T-helper 17 cell (primary cell): ENCODE data around the gene POLRMT. TPM values are rescaled to one million over a fixed set of nuclear protein-coding genes. Genes with fewer than 3 reads are reported as not detected.
A peak's percentile ranks its signal among the peaks of the same experiment; 100 is the strongest.
"Not testable (repeated sequence)": the region's sequence is repeated elsewhere in the genome, so short reads cannot be mapped to it uniquely, and the experiment has no call there.

Source experiments
- ATAC-seq: fragments of 150-1000 bp; cut with Tn5 transposase; 2 replicates; pipeline ENCODE4 v1.10.0; 2021; ENCODE audit warnings: mild to moderate bottlenecking, moderate library complexity
- DNase-seq, 3 donors: peaks; one replicate each; pipeline versions ENCODE4 v3.0.0 to v3.0.0-alpha.2; 2020 to 2021
- H3K9me3 ChIP-seq: one replicate; pipeline ENCODE4 v1.7.0; 2013; ENCODE audit warnings: low read length, mild to moderate bottlenecking; ENCODE audit not compliant: control insufficient read depth, poor library complexity, severe bottlenecking
- H3K27ac Mint-ChIP-seq: one replicate; pipeline ENCODE4 v1.8.0; 2022; ENCODE audit warnings: mild to moderate bottlenecking, moderate library complexity, mixed read lengths
- H3K27me3 Mint-ChIP-seq: one replicate; pipeline ENCODE4 v1.8.0; 2022; ENCODE audit warnings: mixed read lengths
- H3K36me3 Mint-ChIP-seq: one replicate; pipeline ENCODE4 v1.8.0; 2022; ENCODE audit warnings: low read depth, mixed read lengths
- H3K4me1 Mint-ChIP-seq: one replicate; pipeline ENCODE4 v1.8.0; 2022; ENCODE audit warnings: mild to moderate bottlenecking, mixed read lengths
- H3K4me3 Mint-ChIP-seq: one replicate; pipeline ENCODE4 v1.8.0; 2022; ENCODE audit warnings: mild to moderate bottlenecking, moderate library complexity, mixed read lengths
- total RNA-seq, 4 donors: library from RNA in 2 of 4; stranded (reverse) in 2 of 4; gene quantifications; one replicate each; pipeline ENCODE4 v1.2.3 and lab custom pipeline; 2022 to 2026

POLRMT gene
- total RNA-seq, 2 donors from 2014 or later: 61.3 to 64.7 TPM

DNA sequence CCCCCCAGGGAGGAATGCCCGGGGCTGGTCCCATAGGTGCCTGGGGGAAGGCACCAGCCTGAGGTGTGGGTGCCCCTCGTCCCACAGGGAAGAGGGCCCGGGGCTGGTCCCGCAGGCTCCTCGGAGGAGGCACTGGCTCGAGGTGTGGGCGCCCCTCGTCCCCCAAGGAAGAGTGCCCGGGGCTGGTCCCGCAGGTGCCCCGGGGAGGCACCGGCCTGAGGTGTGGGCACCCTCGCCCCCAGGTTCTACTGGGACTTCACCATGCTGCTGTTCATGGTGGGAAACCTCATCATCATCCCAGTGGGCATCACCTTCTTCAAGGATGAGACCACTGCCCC is 30.1 kb downstream of the POLRMT start:
- not testable (repeated sequence) for H3K9me3 ChIP-seq, ATAC-seq, H3K36me3 Mint-ChIP-seq, DNase-seq, H3K4me1 Mint-ChIP-seq, H3K27me3 Mint-ChIP-seq, H3K4me3 Mint-ChIP-seq, H3K27ac Mint-ChIP-seq

DNA sequence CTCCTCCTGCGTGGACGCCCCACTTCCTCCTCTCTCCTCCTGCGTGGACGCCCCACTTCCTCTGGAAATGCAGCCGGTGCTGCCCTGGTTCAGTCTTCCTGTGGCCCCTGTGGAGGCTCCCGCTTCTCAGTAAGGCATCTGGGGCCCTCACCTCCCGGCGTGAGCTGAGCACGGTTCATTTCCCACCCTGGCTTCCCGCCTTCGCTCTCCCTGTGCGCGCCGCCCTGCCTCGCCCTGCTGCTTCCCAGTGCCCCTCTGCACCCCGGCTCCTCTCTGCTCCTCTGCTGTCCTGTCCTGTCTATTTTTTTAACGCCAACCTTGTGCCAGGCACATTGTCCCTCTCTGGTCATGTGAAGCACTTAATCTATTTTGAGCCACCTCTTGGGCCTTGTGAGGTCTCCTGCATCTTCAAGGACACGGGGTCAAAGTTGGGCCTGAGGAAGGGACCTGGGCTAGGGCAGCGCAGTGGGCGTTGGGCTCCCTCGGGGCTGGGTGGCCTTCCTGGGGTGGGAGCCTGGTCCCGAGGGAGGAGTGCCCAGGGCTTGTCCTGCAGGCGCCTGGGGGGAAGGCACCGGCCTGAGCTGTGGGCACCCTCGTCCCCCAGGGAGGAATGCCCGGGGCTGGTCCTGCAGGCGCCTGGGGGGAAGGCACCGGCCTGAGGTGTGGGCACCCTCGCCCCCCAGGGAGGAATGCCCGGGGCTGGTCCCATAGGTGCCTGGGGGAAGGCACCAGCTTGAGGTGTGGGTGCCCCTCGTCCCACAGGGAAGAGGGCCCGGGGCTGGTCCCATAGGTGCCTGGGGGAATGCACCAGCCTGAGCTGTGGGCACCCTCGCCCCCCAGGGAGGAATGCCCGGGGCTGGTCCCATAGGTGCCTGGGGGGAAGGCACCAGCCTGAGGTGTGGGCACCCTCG is 30.7 kb downstream of the POLRMT start:
- no peaks in the 10 kb centered on the region for H3K36me3 Mint-ChIP-seq
- no peak overlapping the region for H3K27ac Mint-ChIP-seq
- peaks cover 2% of the 10 kb centered on the region for H3K4me1 Mint-ChIP-seq
- no peaks in the 10 kb centered on the region for H3K9me3 ChIP-seq
- H3K27me3 Mint-ChIP-seq: no peaks in the 10 kb centered on the region
- H3K4me3 Mint-ChIP-seq: no peak overlapping the region
- ATAC-seq (no peak), DNase-seq (no peak)

DNA sequence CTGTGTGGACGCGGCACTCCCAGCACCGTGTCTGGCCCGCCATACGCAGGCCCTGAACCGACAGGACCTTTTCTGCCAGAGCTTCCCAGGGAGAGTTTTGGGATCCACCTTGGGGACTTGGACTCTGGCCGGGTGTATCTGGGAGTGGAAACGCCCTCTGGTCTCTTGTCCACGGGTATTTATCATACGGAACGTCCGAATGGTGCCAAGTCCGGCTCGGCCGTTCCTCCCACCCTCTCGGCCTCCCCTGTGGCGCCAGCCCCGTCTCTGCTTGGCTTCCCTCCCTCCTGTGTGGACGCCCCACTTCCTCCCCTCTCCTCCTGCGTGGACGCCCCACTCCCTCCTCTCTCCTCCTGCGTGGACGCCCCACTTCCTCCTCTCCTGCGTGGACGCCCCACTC is 31.5 kb downstream of the POLRMT start:
- no peak overlapping the region for H3K27ac Mint-ChIP-seq
- H3K4me3 Mint-ChIP-seq: no peak overlapping the region
- ATAC-seq (no peak), DNase-seq (no peak)
- H3K27me3 Mint-ChIP-seq: no peaks in the 10 kb centered on the region
- H3K9me3 ChIP-seq: no peaks in the 10 kb centered on the region
- no peaks in the 10 kb centered on the region for H3K36me3 Mint-ChIP-seq
- H3K4me1 Mint-ChIP-seq: peaks cover 2% of the 10 kb centered on the region

DNA sequence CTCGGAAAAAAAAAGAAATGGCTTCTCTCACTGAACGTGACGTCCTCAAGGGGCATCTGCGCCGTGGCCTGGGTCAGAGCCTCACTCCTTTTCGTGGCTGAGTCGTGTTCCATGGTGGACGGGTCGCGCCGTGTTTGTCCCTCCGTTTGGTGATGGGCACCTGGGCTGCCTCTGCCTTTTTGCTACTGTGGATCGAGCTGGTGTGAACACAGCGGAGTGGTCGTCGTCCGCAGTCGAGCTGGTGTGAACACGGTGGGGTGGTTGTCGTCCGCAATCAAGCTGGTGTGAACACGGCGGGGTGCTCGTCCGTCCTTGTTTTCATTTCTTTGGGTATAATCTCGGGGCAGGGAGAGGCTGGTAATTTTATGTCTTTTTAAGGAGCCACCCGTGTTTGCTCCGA is 32.0 kb downstream of the POLRMT start:
- H3K4me1 Mint-ChIP-seq: peaks cover 2% of the 10 kb centered on the region
- ATAC-seq (no peak), DNase-seq (no peak)
- no peaks in the 10 kb centered on the region for H3K9me3 ChIP-seq
- H3K4me3 Mint-ChIP-seq: no peak overlapping the region
- H3K27me3 Mint-ChIP-seq: no peaks in the 10 kb centered on the region
- no peak overlapping the region for H3K27ac Mint-ChIP-seq
- no peaks in the 10 kb centered on the region for H3K36me3 Mint-ChIP-seq

DNA sequence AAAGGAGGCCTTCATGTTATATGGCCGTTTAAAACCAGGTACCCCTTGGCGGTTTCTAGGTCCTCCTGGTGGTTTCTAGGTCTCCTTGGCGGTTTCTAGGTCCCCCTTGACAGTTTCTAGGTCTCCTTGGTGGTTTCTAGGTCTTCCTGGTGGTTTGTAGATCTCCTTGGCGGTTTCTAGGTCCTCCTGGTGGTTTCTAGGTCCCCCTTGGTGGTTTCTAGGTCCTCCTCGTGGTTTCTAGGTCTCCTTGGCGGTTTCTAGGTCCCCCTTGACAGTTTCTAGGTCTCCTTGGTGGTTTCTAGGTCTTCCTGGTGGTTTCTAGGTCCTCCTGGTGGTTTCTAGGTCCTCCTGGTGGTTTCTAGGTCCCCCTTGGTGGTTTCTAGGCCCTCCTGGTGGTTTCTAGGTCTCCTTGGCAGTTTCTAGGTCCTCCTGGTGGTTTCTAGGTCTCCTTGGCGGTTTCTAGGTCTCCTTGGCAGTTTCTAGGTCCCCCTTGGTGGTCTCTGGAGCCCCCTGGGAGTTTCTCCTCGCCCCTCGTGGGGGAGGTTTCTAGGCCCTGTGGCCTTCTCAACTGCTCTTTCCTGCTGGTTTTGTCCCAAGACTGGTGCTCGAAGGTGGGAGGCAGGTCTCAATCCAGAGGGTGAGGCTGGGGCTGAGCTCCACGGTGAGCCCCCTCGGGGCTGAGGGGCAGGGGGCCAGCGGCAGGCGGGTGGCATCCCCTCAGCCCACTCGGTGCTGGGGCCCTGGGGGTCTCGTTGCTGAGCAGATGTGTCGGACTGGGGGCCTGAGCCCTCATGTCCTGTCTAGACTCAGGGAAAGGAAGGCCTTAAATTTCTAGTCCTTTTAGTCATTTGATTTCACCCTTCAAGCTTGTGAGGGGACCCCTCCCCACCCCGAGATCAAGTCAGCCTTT is 35.7 kb downstream of the POLRMT start:
- Mint-ChIP-seq H3K4me1 (peaks cover 7% of the 10 kb centered on the region), H3K27me3 (no peaks in the 10 kb centered on the region), H3K36me3 (no peaks in the 10 kb centered on the region), H3K27ac (no peak overlapping the region), H3K4me3 (no peak overlapping the region)
- ATAC-seq (no peak), DNase-seq (no peak)
- no peaks in the 10 kb centered on the region for H3K9me3 ChIP-seq

DNA sequence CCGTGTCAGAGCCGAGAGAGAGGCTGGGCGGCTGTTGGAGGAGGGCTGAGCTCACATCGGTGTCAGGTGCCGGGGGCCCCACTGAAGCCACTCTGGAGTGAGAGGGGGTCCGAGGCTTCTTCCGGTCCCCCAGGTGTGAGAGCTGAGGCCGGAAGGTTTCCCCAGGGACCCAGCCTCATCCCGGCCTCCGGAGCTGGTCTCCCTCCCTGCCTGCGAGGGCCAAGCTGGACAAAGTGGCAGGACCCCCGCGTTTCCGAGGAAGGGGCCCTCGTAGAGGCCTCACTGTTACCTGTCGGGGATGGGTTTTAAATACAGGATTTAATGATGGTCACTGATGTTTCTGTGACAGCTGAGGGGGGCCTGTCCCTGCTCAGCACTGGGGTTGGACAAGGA is 37.1 kb downstream of the POLRMT start:
- ATAC-seq: no peak
- DNase-seq: no peak
- no peak overlapping the region for H3K27ac Mint-ChIP-seq

DNA sequence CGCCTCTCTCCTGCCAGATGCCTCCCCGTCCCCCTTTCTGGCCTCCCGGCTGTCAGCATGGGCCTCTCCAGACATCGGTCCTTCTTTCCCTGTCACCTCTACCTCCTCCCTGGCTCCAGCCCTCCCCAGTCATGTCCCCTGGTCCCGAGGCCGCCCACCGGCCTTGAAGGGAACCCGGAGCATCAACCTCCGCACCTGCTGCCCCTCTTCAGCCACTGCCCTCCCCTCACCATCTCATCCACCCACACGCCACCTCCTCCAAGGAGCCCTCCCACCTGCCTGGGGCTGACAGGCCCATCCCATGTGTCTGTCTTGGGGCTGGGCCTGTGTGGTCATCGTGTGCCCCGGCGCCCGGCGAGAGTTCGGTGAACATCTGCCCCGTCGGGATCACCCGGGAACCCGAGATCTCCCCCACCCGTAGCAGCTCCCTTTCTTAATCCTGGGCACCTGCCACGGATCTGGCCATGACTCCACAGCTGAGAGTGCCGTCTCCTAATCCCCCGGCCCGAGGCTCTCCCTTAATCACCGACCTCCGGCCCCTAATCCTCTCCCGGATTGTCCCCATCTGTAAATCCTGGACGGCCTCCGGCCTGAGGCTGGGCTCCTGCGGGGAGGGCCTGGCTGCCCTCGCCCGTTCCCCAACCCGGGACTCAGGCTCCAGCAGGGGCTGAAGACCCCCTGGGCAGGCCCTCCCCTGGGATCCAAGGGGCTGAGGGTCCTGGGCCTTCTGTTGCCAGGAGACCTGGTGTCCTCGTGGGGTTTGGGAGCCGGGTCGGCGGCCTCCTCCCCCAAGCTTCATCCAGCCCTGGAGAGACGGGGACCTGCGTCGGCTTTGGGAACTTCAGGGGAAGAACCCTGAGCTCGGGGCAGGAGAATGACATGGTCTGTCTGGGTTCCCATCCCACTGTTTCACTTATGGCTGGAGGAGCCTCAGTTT is 37.7 kb downstream of the POLRMT start:
- DNase-seq: no peak
- no peaks in the 10 kb centered on the region for H3K9me3 ChIP-seq
- H3K36me3 Mint-ChIP-seq: no peaks in the 10 kb centered on the region
- peaks cover 7% of the 10 kb centered on the region for H3K4me1 Mint-ChIP-seq
- no peak overlapping the region for H3K27ac Mint-ChIP-seq
- H3K27me3 Mint-ChIP-seq: peaks cover 5% of the 10 kb centered on the region
- no peak for ATAC-seq
- no peak overlapping the region for H3K4me3 Mint-ChIP-seq

More for the DNA sequence above, 37.1 kb downstream of the POLRMT start:
- H3K9me3 ChIP-seq: no peaks in the 10 kb centered on the region
- Mint-ChIP-seq H3K27me3 (peaks cover 2% of the 10 kb centered on the region), H3K4me3 (no peak overlapping the region), H3K4me1 (peaks cover 6% of the 10 kb centered on the region), H3K36me3 (no peaks in the 10 kb centered on the region)

DNA sequence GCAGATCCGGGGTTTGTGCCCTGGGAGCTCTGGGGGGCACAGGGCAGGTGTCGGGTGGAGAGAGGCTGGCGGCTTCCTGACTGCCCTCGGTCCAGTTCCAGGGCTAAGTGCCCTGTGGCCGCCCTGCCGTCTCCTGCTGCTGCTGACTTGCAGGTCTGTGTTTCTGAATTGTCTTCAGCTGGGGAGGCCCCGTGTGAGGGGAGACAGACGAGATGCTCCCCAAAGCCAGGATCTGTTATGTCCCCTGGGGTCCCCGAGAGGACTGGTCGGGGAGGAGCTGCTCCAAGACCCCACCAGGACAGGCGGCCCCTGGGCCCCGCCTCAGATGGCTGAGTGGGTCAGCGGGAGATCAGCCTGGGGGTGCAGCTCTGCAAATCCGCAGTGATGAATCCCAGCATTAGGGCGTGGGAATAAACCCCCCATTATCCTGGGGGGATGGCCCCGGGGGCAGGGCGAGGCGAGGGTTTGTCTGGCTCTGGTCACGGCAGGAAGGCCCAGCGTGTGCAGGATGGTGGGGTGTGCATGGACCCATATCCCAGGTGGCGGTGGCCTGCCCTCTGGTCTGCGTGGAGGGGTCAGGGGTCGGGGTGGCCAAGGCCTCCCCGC is 39.0 kb downstream of the POLRMT start:
- DNase-seq: no peak
- H3K4me1 Mint-ChIP-seq: peaks cover 7% of the 10 kb centered on the region
- H3K27me3 Mint-ChIP-seq: peaks cover 5% of the 10 kb centered on the region
- H3K27ac Mint-ChIP-seq: no peak overlapping the region
- H3K9me3 ChIP-seq: no peaks in the 10 kb centered on the region
- no peak for ATAC-seq
- no peaks in the 10 kb centered on the region for H3K36me3 Mint-ChIP-seq
- no peak overlapping the region for H3K4me3 Mint-ChIP-seq

DNA sequence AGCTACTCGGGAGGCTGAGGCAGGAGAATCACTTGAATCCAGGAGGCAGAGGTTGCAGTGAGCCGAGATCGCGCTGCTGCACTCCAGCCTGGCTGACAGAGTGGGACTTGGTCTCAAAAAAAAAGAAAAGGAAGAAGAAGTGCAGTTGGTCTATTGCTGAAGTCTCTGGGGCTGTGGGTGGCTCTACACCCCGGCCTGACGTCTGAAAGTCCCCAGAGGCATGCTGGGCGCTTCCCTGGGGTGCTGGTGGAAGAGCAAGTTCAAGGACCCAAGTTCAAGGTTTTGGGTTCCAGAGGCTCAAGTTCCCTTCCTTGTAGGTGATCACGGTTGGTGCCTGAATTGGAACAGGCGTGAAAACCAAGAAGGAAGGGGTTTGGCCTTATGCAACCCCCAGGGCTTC is 39.8 kb downstream of the POLRMT start:
- DNase-seq: no peak
- peaks cover 9% of the 10 kb centered on the region for H3K4me1 Mint-ChIP-seq
- H3K9me3 ChIP-seq: no peaks in the 10 kb centered on the region
- H3K4me3 Mint-ChIP-seq: no peak overlapping the region
- no peak overlapping the region for H3K27ac Mint-ChIP-seq
- H3K27me3 Mint-ChIP-seq: peaks cover 5% of the 10 kb centered on the region
- ATAC-seq: no peak
- no peaks in the 10 kb centered on the region for H3K36me3 Mint-ChIP-seq

DNA sequence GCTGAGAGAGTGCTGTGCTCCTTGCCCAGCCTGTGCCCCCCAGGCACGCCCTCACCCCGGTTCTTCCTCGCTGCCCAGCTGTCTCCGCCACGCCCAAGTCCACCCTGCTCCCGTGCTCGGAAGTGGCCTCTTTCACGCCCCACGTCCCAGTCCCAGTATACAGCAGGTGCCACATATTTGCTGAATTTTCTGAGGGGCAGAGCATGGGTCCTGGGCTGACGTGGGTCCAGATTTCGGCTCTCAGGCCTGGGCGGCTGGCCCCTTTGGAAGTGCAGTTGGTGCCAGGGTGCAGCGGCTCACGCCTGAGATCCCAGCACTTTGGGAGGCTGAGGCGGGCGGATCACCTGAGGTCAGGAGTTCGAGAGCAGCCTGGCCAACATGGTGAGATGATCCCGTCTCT is 40.3 kb downstream of the POLRMT start:
- ATAC-seq (no peak), DNase-seq (no peak)
- H3K9me3 ChIP-seq: no peaks in the 10 kb centered on the region
- no peak overlapping the region for H3K27ac Mint-ChIP-seq
- peaks cover 9% of the 10 kb centered on the region for H3K4me1 Mint-ChIP-seq
- no peaks in the 10 kb centered on the region for H3K36me3 Mint-ChIP-seq
- no peak overlapping the region for H3K4me3 Mint-ChIP-seq
- H3K27me3 Mint-ChIP-seq: peaks cover 5% of the 10 kb centered on the region

DNA sequence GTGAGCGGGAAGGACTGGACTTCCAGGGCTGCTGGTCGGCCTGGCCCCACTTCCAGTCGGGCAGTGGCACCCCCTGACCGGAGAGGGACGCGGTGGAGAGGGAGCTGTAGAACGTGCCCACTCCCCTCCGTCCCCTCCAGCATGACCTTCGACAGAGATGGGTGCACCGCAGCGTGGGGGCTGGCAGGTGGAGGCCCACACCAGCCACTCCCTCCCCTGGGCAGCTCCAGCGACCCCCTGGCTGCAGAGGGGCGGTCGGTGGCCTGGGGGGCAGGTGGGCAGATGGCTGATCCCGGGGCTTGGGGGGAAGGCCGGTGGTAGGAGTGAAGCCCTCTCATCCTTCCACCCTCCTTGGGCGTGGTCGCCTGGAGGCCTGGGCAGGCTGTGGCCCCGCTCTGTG is 41.2 kb downstream of the POLRMT start:
- H3K4me3 Mint-ChIP-seq: no peak overlapping the region
- H3K9me3 ChIP-seq: no peaks in the 10 kb centered on the region
- no peak for DNase-seq
- no peak for ATAC-seq
- H3K27ac Mint-ChIP-seq: no peak overlapping the region
- peaks cover 9% of the 10 kb centered on the region for H3K4me1 Mint-ChIP-seq
- H3K27me3 Mint-ChIP-seq: peaks cover 5% of the 10 kb centered on the region
- H3K36me3 Mint-ChIP-seq: no peaks in the 10 kb centered on the region

DNA sequence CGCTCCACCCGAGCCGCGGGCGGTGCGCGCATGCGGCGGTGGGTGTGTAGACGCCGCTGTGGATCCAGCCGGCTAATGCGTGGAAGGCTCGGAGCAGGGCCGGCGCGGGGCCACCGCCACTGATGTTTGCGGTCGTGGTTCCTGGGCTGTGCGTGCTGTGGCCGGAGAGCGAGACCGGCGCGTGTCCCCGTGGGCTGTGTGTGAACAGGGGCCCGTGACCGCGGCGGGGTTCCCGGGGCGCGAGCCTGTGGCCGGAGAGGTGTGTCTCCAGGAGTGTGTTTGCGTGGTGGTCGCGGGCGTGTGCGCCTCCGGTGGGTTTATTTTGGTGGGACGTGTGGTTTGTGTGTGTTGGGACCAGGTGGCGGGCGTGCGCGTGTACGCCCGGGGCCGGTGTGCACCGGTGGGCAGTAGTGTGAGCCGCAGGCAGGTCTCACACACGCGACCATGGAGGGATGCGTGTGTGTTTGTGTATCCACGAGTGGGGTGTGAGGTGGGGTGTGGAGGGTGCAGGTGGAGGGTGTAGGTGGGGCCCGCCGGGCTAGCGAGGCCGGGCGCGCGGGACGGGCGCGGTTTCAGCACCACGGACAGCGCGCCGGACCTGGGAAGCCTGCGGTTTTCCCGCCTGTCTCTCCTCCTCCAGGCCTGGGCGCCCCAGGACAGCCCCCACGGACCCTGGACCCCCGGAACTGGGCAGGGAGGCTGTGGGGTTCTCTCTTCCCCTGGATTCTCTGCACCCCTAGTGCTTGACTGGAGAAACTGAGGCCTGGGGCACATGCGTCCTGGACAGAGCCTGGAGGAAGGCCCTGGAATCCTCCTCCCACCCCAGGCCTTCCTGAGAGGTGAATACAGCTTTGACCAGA is 42.0 kb downstream of the POLRMT start:
- Mint-ChIP-seq H3K4me3 (peak overlapping the region; percentile 57), H3K27ac (no peak overlapping the region), H3K27me3 (peaks cover 5% of the 10 kb centered on the region), H3K4me1 (peaks cover 9% of the 10 kb centered on the region), H3K36me3 (no peaks in the 10 kb centered on the region)
- H3K9me3 ChIP-seq: no peaks in the 10 kb centered on the region
- ATAC-seq: no peak
- no peak for DNase-seq
